ENCODE measurements around the gene HOXB1.

HOXB1 gene

GRCh38 chr17:48566717-48567116 is 35.9 kb upstream of the HOXB1 start:
- no peak for DNase-seq (ENCODE audit: low read depth)
- H3K4me3 ChIP-seq (ENCODE audit: low read length) = no peak overlapping the region
- TF ChIP-seq, protein P1, sequence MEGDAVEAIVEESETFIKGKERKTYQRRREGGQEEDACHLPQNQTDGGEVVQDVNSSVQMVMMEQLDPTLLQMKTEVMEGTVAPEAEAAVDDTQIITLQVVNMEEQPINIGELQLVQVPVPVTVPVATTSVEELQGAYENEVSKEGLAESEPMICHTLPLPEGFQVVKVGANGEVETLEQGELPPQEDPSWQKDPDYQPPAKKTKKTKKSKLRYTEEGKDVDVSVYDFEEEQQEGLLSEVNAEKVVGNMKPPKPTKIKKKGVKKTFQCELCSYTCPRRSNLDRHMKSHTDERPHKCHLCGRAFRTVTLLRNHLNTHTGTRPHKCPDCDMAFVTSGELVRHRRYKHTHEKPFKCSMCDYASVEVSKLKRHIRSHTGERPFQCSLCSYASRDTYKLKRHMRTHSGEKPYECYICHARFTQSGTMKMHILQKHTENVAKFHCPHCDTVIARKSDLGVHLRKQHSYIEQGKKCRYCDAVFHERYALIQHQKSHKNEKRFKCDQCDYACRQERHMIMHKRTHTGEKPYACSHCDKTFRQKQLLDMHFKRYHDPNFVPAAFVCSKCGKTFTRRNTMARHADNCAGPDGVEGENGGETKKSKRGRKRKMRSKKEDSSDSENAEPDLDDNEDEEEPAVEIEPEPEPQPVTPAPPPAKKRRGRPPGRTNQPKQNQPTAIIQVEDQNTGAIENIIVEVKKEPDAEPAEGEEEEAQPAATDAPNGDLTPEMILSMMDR (IDR thresholded peaks at IDR 0.05; ENCODE audit: insufficient read depth, low read depth, low read length, missing control alignments) = no peak

DNA sequence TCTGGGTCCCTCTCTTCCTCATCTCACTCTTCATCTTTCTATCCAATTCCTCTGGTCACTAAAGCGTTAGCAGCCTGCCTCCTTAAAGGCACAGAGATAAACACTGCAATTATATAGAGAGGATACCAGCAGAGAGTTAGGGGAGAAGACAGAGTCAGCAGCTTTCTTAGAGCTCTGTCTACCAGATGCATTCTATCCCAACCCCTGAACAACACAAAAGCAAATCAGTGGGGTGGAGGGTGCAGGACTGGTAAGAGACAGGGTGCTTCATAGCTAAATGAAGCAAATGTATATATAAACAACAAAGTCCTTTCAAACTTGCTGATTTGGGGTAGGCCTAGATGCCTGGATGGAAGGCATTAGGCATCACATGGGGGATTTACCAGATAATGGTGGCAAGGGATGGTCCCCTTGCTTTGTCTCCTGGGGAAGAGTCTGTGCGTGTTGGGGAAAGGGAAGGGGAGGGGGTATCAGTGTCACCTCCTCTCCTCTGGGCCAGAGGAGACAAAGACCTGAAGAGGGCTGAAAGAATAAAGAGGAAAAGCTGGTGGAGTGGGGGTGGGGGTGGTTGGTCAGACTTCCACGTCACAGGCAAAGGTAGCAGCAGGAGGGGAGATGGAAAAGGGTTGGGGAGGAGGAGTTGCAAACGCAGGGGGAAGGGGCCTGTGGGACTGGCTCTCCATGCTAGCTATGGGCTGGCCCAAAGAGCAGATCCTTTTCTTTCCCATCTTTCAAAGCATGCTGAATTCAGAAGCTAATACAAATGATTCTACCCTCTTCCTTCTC is 35.3 kb upstream of the HOXB1 start:
- TF ChIP-seq, protein P1 (IDR thresholded peaks at IDR 0.05; ENCODE audit: insufficient read depth, low read depth, low read length, missing control alignments) = no peak
- DNase-seq (ENCODE audit: low read depth) = no peak
- H3K4me3 ChIP-seq (ENCODE audit: low read length) = no peak overlapping the region

DNA sequence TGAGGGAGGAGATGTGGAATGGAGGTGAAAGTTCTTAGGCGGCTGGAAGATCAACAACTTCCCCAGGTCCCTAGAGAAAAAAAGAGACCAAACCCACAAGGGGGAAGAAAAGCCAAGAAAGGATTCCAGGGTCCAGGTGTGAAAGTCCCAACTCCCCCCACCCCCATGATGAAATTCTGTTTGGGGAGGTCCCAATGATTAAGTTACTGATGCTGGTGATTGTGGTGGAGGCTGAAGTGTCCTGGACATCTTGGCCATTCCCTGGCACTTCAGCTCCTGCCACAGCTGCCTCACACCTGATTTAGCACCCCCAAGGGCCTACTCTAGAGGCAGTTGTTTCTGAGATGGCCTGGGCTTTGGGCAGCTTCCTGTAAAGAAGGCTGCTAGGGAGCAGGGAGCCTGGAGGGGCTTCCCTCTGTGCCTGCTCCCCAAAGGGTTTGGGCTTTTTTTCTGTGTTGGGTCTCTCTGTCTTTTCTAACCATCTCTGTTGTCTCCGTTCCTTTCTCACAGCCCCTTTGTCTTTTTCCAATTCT is 34.3 kb upstream of the HOXB1 start:
- DNase-seq (ENCODE audit: low read depth) = no peak
- TF ChIP-seq, protein P1 (IDR thresholded peaks at IDR 0.05; ENCODE audit: insufficient read depth, low read depth, low read length, missing control alignments) = no peak
- H3K4me3 ChIP-seq (ENCODE audit: low read length) = no peak overlapping the region

GRCh38 chr17:48564188-48565021 is 33.6 kb upstream of the HOXB1 start:
- DNase-seq (ENCODE audit: low read depth) = no peak
- TF ChIP-seq, protein P1 (IDR thresholded peaks at IDR 0.05; ENCODE audit: insufficient read depth, low read depth, low read length, missing control alignments) = no peak
- H3K4me3 ChIP-seq (ENCODE audit: low read length) = no peak overlapping the region

GRCh38 chr17:48563867-48564187 is 33.0 kb upstream of the HOXB1 start:
- no peak overlapping the region for H3K4me3 ChIP-seq (ENCODE audit: low read length)

GRCh38 chr17:48563385-48563838 is 32.6 kb upstream of the HOXB1 start:
- TF ChIP-seq, protein P1 (IDR thresholded peaks at IDR 0.05; ENCODE audit: insufficient read depth, low read depth, low read length, missing control alignments) = no peak
- H3K4me3 ChIP-seq (ENCODE audit: low read length) = no peak overlapping the region
- DNase-seq (ENCODE audit: low read depth) = no peak

More at GRCh38 chr17:48563867-48564187, 33.0 kb upstream of the HOXB1 start:
- TF ChIP-seq, protein P1 (IDR thresholded peaks at IDR 0.05; ENCODE audit: insufficient read depth, low read depth, low read length, missing control alignments) = no peak
- DNase-seq (ENCODE audit: low read depth) = no peak
